Lower lobe of right lung (tissue), 2 donors: ENCODE results near the gene SUSD4. TPM values are rescaled to one million over a fixed set of nuclear protein-coding genes. Genes with fewer than 3 reads are reported as not detected.
A peak's percentile ranks its signal among the peaks of the same experiment; 100 is the strongest.

Source experiments
- ATAC-seq, 2 donors: fragments of 200-7000 bp; cut with Tn5 transposase; one replicate each; pipeline ENCODE4 v1.9.1; 2020 to 2022; ENCODE audit warnings: mild to moderate bottlenecking in 2 of 2, moderate library complexity in 2 of 2
- DNase-seq: peaks from one replicate; pipeline ENCODE4 v3.0.0-alpha.2; 2020
- H3K27ac ChIP-seq: fragments of 200-600 bp; one replicate; pipeline ENCODE4 v1.8.0; 2022
- H3K27me3 ChIP-seq: fragments of 200-600 bp; one replicate; pipeline ENCODE4 v1.8.0; 2022; ENCODE audit warnings: low read depth
- H3K36me3 ChIP-seq: fragments of 200-600 bp; one replicate; pipeline ENCODE4 v1.8.0; 2022; ENCODE audit warnings: mild to moderate bottlenecking
- H3K4me1 ChIP-seq: fragments of 200-600 bp; one replicate; pipeline ENCODE4 v1.8.0; 2022
- H3K4me3 ChIP-seq: fragments of 200-600 bp; one replicate; pipeline ENCODE4 v1.8.0; 2022; ENCODE audit warnings: mild to moderate bottlenecking
- H3K9me3 ChIP-seq: fragments of 200-600 bp; one replicate; pipeline ENCODE4 v1.8.0; 2022
- CTCF ChIP-seq: fragments of 200-600 bp; IDR thresholded peaks from one replicate; pipeline ENCODE4 v1.8.0; 2022; ENCODE audit warnings: antibody characterized with exemption, mild to moderate bottlenecking
- intact Hi-C: fragments of 100-400 bp; cut with DNase I; formaldehyde crosslinking; loops from one replicate; pipeline ENCODE4 v1.11.0; 2022
- long read RNA-seq: library from polyadenylated mRNA; unstranded; transcript quantifications from one replicate; pipeline ENCODE4 v2.0.0, GENCODE V29; 2021
- total RNA-seq: library from RNA; stranded (reverse); fragmentation: NEBNext Ultra II Directional; extraction: Animal tissue kit (Norgen Biotek cat#: 25700); gene quantifications from one replicate; pipeline ENCODE4 v1.2.1, GENCODE V29; 2021
- donor health status: DM: no; HTN: yes; CAD: no; lungs with severe emphysema.

Gene SUSD4
- 3.7 TPM for total RNA-seq
- long read RNA-seq, partial matches to known transcripts, result 1 of 2 reads
- long read RNA-seq, other reads (novel, unspliced or antisense), result 0 of 2 reads

- Histone ChIP-seq H3K36me3 (no peaks in the 10 kb centered on the region), H3K4me1 (peaks cover 16% of the 10 kb centered on the region), H3K27ac (no peak within 1 kb of the TSS), H3K9me3 (no peaks in the 10 kb centered on the region), H3K27me3 (peaks cover 35% of the 10 kb centered on the region), H3K4me3 (peak within 1 kb of the TSS; percentile 56)
- no peak for TF ChIP-seq CTCF
- intact Hi-C loops, result no loop called here
- DNase-seq (peak; percentile 74), ATAC-seq (peak; percentile 92 to 93)
Measured at GRCh38 chr1:223363856-223364684, at the start of gene SUSD4. Gene SUSD4 (minus strand): TSS chr1:223364176. CDS start chr1:223363425, 751 bp downstream.

- H3K9me3 ChIP-seq, result no peaks in the 10 kb centered on the region
- no peak for TF ChIP-seq CTCF
- no peaks in the 10 kb centered on the region for H3K4me1 ChIP-seq
- no peaks in the 10 kb centered on the region for H3K36me3 ChIP-seq
- H3K27me3 ChIP-seq, result no peaks in the 10 kb centered on the region
- no peak overlapping the region for H3K27ac ChIP-seq
- ATAC-seq (no peak), DNase-seq (no peak)
- no peak overlapping the region for H3K4me3 ChIP-seq
- intact Hi-C loops, result no loop called here
Measured at GRCh38 chr1:223413216-223413615, 49.2 kb upstream of the SUSD4 start.

- Histone ChIP-seq H3K4me1 (no peaks in the 10 kb centered on the region), H3K9me3 (no peaks in the 10 kb centered on the region), H3K36me3 (no peaks in the 10 kb centered on the region), H3K4me3 (no peak overlapping the region), H3K27ac (no peak overlapping the region), H3K27me3 (no peaks in the 10 kb centered on the region)
- no peak for TF ChIP-seq CTCF
- intact Hi-C loops, result no loop called here
- DNase-seq, result no peak
- ATAC-seq, result no peak
Measured at GRCh38 chr1:223411710-223412109, 47.7 kb upstream of the SUSD4 start.

- intact Hi-C loops, result no loop called here
- no peak overlapping the region for H3K4me3 ChIP-seq
- TF ChIP-seq CTCF, result no peak
- H3K27me3 ChIP-seq, result no peaks in the 10 kb centered on the region
- H3K36me3 ChIP-seq, result no peaks in the 10 kb centered on the region
- ATAC-seq (no peak), DNase-seq (no peak)
- no peak overlapping the region for H3K27ac ChIP-seq
- no peaks in the 10 kb centered on the region for H3K9me3 ChIP-seq
- H3K4me1 ChIP-seq, result no peaks in the 10 kb centered on the region
Measured at GRCh38 chr1:223411309-223411708, 47.3 kb upstream of the SUSD4 start.

- ATAC-seq (no peak), DNase-seq (no peak)
- no peak overlapping the region for H3K27ac ChIP-seq
- H3K36me3 ChIP-seq, result no peaks in the 10 kb centered on the region
- no peaks in the 10 kb centered on the region for H3K27me3 ChIP-seq
- no peaks in the 10 kb centered on the region for H3K4me1 ChIP-seq
- TF ChIP-seq CTCF, result no peak
- H3K9me3 ChIP-seq, result no peaks in the 10 kb centered on the region
- intact Hi-C loops, result no loop called here
- no peak overlapping the region for H3K4me3 ChIP-seq
Measured at GRCh38 chr1:223410036-223410435, 46.1 kb upstream of the SUSD4 start.
